ENCODE results near the gene OSMR.

Gene OSMR

GRCh38 chr5:38870595-38870994, 24.8 kb downstream of the OSMR start:
- in situ Hi-C loops (cut with MboI; ENCODE audit: low sequenced_read_pairs), result no loop called here

GRCh38 chr5:38871058-38871605, 25.3 kb downstream of the OSMR start:
- in situ Hi-C loops (cut with MboI; ENCODE audit: low sequenced_read_pairs), result no loop called here

GRCh38 chr5:38871790-38872551, 26.2 kb downstream of the OSMR start:
- in situ Hi-C loops (cut with MboI; ENCODE audit: low sequenced_read_pairs), result no loop called here

GRCh38 chr5:38872826-38873225, 27.0 kb downstream of the OSMR start:
- in situ Hi-C loops (cut with MboI; ENCODE audit: low sequenced_read_pairs), result no loop called here

- in situ Hi-C loops (cut with MboI; ENCODE audit: low sequenced_read_pairs), result no loop called here
Observed at GRCh38 chr5:38874948-38875456, 29.2 kb downstream of the OSMR start.

GRCh38 chr5:38878391-38879077, 32.7 kb downstream of the OSMR start:
- in situ Hi-C loops (cut with MboI; ENCODE audit: low sequenced_read_pairs), result no loop called here

GRCh38 chr5:38879078-38879460, 33.3 kb downstream of the OSMR start:
- in situ Hi-C loops (cut with MboI; ENCODE audit: low sequenced_read_pairs), result no loop called here

- in situ Hi-C loops (cut with MboI; ENCODE audit: low sequenced_read_pairs), result no loop called here
Observed at GRCh38 chr5:38883842-38884241, 38.0 kb downstream of the OSMR start.

GRCh38 chr5:38885208-38885607, 39.4 kb downstream of the OSMR start:
- in situ Hi-C loops (cut with MboI; ENCODE audit: low sequenced_read_pairs), result no loop called here

- in situ Hi-C loops (cut with MboI; ENCODE audit: low sequenced_read_pairs), result no loop called here
Observed at GRCh38 chr5:38888041-38888440, 42.2 kb downstream of the OSMR start.

- in situ Hi-C loops (cut with MboI; ENCODE audit: low sequenced_read_pairs), result no loop called here
Observed at GRCh38 chr5:38889424-38889823, 43.6 kb downstream of the OSMR start.

GRCh38 chr5:38891563-38891962, 45.8 kb downstream of the OSMR start:
- in situ Hi-C loops (cut with MboI; ENCODE audit: low sequenced_read_pairs), result no loop called here

GRCh38 chr5:38892363-38892762, 46.6 kb downstream of the OSMR start:
- in situ Hi-C loops (cut with MboI; ENCODE audit: low sequenced_read_pairs), result no loop called here

GRCh38 chr5:38896760-38897159, 50.9 kb downstream of the OSMR start:
- in situ Hi-C loops (cut with MboI; ENCODE audit: low sequenced_read_pairs), result no loop called here

- in situ Hi-C loops (cut with MboI; ENCODE audit: low sequenced_read_pairs), result no loop called here
Observed at GRCh38 chr5:38899936-38900335, 54.1 kb downstream of the OSMR start.

- in situ Hi-C loops (cut with MboI; ENCODE audit: low sequenced_read_pairs), result no loop called here
Observed at GRCh38 chr5:38905516-38905915, 59.7 kb downstream of the OSMR start.

GRCh38 chr5:38906503-38906902, 60.7 kb downstream of the OSMR start:
- in situ Hi-C loops (cut with MboI; ENCODE audit: low sequenced_read_pairs), result no loop called here

GRCh38 chr5:38911933-38912332, 66.1 kb downstream of the OSMR start:
- in situ Hi-C loops (cut with MboI; ENCODE audit: low sequenced_read_pairs), result no loop called here

- in situ Hi-C loops (cut with MboI; ENCODE audit: low sequenced_read_pairs), result no loop called here
Observed at GRCh38 chr5:38913714-38914113, 67.9 kb downstream of the OSMR start.

GRCh38 chr5:38916802-38917201, 71.0 kb downstream of the OSMR start:
- in situ Hi-C loops (cut with MboI; ENCODE audit: low sequenced_read_pairs), result no loop called here

GRCh38 chr5:38921174-38921573, 75.4 kb downstream of the OSMR start:
- in situ Hi-C loops (cut with MboI; ENCODE audit: low sequenced_read_pairs), result no loop called here

GRCh38 chr5:38922199-38922598, 76.4 kb downstream of the OSMR start:
- in situ Hi-C loops (cut with MboI; ENCODE audit: low sequenced_read_pairs), result no loop called here

Measured in hTERT RPE-1 (cell line).